HuH-7.5 (cell line): ENCODE measurements around the gene OSGEP.
A peak's percentile ranks its signal among the peaks of the same experiment; 100 is the strongest.

Source experiments
- DNase-seq: peaks from one replicate; pipeline ENCODE4 v3.0.0; 2011; ENCODE audit warnings: low spot score

Gene OSGEP

DNA sequence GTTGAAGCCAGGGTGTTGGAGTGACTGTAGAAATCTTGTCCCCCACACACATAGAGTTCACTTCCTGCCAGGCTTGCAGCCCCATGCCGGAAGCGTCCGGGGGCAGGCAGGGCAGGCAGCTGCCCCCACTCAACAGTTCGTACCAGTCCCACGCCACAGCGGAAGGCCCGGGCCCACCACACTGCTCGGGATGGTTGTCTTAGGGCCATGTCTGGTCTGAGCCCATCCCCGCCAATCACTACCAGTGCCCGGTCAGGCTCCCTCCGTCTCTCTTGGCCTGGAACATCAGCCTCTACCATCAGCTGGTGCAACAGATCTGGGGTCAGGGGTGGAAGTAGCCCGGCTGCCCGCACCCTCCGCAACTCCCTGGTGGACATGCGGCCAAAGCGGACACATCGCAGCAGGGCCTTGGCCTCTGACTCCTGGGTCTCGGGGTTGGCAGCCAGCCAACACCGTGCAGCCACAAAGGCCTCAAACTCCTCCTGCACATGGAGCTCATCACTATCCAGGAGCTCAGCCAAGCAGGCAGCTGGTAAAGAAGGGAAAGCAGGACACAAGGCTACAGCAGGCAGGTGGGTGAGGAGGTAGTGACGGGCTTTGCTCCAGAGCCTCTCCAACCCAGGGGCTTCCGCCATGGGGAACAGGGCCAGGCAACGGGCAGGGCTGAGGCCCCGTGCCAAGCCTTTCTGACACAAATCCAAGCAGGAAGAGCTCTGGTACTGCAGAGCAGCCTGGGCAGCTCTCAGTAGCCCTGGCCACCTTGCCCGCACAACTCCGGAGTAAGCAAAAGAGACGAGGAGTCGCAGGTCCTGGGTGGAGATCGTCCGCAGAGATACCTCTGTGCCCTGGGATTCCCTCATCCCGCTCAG lies 24.6 kb downstream of the OSGEP start:
- no peak for DNase-seq

DNA sequence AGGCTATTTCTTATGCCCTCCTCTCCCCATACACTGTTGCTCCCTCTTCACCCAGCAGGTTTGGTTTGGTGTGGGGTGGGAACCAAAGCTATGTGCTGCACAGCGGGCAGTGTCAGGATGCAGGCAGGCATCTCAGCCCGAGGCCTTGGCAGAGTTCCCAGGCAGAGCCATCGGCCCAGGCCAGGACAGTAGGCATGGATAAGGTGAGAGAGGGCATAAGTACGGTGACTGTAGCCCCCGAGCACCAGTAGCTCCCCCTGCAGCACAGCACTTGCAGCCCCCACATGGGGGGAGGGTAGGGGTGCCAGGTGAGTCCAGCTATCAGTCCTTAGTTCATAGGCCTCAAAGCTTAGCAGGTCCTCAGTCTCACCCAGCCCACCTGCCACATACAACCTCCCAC lies 25.8 kb downstream of the OSGEP start:
- no peak for DNase-seq

DNA sequence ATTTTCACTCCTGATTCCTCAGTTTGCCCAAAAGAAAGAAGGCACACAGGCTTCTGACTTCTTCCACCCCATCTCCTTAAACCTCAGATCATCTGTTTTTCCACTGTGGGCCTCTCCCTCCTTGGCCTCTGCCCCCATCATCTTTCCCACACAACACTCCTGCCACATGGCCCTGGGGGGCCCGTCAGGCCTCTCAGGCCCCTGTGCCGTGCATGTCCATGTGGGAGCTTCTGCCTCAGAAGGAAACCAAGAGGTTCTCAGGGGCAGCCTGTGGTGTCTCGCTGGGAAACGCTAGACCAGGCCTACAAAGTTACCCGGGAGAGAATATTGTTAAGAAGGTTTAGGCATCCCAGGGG lies 26.6 kb downstream of the OSGEP start:
- no peak for DNase-seq

DNA sequence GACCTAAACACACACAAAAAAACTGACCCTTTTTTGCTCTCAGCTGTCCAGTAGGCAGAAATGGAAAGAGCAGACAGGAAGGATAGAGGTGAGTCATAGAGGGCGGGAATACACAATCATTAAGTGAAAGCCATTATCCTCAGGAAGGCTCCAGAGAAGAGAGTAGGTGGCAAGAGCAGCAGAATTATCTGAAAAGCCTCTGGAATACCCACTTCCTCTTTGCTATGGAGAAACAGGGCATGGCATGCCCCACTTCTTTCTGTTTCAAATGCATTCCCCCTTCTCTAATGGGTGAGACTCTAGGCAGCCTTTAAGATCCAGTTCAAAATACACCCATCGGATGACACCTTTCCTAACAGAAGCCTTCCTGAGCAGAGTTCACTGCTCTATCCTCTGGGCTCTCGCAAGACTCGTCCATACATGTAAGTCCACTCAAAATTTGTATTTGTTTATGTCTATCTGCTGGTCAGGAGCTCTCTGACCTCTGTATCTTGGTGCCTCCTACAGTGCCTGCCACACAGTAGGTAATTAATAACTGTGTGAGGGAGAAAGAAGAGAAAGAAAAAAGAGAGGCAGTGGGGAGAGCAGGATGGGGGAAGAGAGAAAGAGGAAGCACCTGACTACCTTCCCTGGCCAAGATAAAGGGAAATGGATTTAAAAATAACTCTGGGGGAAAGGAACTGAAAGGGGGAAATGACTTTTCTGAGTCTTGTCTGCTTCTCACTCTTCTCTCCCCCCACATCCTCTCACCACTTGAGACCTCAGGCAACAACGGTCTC lies 27.2 kb downstream of the OSGEP start:
- peak; percentile 37 for DNase-seq

DNA sequence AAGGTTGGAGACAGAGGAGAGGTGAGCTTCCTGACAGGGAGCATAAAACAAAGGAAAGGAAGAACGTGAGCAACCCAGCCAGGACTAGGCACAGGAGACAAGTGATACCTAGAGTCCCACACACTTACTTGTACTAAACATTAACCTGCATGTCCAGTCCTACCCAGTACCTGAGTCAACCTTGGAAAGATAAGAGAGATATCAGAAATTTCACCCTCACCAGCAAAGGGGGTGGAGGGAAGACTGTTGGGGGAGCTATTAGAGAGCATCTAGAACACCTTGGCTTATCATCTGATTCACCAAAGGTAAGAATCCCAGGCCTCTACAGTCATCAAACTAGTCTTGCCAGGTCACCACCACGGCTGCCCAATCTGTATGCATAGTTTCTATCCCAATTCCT lies 29.8 kb downstream of the OSGEP start:
- DNase-seq = no peak

DNA sequence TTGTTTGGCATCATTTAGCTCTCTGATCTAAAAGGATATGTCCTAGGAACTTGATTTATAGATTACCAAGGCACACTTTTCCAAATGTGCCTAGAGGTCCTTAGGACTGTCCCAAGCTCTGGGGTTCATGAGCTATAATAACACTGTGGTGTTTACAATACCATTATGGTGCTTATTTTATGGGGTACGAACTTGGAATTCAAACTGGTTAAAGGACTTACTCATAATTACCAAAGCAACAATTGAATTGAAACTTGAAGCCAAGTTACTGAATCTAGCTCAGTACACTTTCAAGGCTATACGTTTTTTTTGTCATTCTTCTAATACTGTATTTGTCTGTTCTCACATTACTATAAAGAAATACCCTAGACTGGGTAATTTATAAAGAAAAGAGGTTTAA lies 31.7 kb downstream of the OSGEP start:
- no peak for DNase-seq

GRCh38 chr14:20421267-20421666 lies 33.3 kb downstream of the OSGEP start:
- no peak for DNase-seq

GRCh38 chr14:20419419-20419818 lies 35.2 kb downstream of the OSGEP start:
- DNase-seq = no peak

DNA sequence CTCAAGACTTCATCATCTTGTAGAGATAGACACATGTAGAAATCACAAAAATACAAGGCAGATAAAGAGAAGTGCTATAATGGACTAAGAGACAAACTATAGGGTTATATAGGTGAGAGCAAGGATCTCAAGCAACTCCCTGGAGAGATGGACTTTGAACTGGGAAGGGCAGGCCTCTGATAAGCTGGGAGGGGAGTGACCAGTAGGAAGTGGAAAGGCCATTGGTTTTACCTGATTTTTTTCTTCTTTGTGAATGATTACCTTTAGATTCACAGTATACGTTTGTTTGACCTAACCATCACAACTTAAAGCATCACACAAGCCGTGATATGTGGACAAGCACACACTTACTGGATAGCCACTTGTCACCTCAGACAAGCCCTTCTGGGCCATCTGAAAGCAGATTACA lies 36.1 kb downstream of the OSGEP start:
- peak; percentile 51 for DNase-seq

DNA sequence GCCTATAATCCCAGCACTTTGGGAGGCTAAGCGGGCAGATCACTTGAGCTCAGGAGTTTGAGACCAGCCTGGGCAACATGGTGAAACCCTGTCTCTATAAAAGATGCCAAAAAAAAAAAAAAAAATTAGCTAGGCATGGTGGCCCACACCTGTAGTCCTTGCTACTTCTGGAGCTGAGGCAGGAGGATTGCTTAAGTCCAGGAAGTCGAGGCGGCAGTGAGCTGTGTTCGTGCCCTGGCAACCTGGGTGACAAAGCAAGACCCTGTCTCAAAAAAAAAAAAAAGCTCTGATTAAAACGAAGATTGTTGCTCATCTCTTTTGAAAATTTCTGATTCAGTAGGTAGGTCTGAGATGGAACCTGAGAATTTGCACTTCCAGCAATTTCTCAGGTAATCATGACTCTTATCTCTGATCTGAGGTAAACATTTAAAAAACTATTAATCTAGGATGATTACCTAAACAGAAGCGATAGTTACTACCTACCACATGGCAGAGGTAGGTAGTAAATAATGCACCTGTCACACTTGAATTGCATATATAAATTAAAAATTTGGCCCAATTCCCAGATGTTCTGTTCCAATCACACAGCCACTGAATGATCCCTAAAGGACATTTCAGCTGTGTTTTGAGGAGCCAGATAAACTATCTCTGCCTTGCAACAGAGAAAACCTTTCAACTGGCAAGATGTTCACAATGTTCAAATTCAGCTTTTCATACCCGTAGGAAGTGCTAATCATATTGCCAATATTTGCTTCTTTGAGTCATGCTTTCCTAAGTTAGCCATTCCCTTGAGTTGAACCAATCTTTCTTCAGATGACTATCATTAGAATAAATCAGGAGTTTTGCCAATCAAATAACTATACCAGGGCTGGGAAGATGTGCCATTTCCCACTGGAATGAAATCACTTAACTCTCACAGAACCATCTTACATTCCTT lies 37.1 kb downstream of the OSGEP start:
- DNase-seq = no peak

DNA sequence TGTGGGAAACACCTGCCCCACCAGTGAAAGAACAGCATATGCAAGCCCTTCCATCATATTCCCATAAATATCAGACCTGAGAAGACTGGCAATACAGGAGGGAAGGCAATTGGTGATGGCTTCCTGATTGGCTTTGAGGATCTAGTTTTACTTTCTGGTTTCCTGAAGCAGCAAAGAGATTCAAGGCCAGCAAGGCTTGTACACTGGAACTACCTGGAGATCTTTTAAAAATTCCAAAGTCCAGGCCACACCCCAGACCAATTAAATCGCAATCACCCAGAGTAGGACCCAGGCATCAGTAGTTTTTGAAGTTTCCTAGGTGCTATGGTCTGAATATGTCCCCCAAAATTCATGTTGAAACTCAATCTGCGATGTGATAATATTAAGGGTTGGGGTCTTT lies 38.4 kb downstream of the OSGEP start:
- DNase-seq = no peak

DNA sequence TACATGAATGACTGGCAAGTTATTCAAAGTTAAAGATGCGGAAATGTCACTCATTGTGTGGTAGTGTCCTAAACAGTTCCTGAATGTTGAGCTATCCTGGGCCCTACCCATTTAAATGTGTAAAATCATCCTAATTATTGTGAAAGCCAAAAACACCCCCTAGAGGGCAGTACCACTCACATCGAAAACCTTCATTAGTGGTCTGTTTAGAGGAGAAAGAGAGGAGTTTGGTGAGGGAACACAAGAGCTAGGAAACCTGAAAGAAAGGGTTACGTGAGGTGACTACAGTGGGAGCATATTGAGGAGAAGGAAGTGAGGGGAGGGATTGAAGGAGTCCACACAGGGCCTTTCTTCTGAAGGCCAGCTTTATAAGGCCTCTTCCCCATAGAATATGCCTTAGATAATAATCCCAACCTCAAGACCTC lies 38.8 kb downstream of the OSGEP start:
- no peak for DNase-seq

- no peak for DNase-seq
Measured at GRCh38 chr14:20413744-20414082, 40.9 kb downstream of the OSGEP start.

- peak; percentile 65 for DNase-seq
Measured at GRCh38 chr14:20412876-20413743, 41.5 kb downstream of the OSGEP start, which contains the start of gene TEP1. Gene TEP1 (minus strand): TSS chr14:20413501. CDS start chr14:20408439, 5,062 bp downstream.

GRCh38 chr14:20412411-20412810 lies 42.2 kb downstream of the OSGEP start:
- DNase-seq = no peak

- no peak for DNase-seq
Measured at GRCh38 chr14:20409226-20409625, 45.4 kb downstream of the OSGEP start.

- DNase-seq = no peak
Measured at GRCh38 chr14:20403521-20403920, 51.1 kb downstream of the OSGEP start.

DNA sequence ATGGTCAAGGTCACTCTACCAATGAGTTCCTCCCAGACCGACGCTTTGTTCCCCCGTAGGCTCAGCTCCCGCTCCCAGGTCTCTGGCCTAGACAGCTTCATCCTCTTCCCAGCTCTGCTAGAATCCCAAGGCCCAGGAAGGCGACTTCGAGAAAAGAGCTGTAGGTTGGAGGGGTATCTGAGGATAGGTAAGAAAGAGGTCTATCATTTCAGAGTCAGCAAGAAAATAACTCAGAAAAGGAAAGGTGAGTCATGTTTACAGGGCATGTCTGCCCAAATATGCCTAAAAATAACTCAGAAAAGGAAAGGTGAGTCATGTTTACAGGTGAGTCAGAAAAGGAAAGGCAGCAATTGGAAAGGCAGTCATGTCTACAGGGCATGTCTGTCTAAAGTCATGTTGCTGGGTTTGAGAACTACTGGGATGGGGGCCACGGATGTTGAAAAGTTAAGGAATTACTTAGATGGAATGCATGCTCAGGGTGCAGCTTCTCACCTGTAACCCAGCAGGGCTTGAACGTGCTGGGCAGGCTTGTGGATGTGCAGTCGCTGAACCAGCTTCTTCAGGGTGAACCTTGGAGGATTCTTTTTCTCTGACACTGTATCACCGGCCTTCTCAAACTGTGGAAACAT lies 53.5 kb downstream of the OSGEP start:
- no peak for DNase-seq

DNA sequence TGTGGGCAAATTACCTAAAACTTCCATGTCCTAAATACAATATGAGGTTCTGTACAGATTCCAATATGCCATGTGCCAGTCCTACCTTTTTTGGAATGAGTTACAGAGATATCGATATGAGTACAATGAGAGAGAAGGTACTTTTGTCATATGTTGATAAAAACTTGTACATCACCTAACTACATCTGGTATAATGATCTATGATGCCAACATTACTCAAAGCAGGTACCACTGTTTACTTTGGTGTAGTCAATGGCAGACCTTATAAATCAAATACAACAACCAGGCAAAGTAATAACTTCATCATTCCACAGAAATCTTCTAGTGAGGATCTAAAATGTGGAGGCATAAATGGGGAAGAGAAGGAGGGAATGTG lies 54.0 kb downstream of the OSGEP start:
- no peak for DNase-seq

DNA sequence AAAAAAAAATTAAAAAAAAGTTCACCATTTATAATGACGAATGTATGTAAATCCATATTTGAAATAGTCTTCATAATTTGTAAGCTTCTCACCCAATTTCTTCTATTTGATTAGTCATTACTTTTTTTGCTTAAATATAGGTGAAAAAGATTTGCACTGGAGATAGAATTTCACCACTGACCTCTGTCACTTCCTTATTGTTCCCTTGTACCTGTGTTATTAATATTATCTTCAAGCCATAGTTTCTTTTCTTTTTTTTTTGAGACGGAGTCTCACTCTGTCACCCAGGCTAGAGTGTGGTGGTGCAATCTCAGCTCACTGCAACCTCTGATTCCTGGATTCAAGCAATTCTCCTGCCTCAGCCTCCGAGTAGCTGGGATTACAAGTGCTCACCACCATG lies 57.1 kb downstream of the OSGEP start:
- DNase-seq = no peak
